GM12878 (cell line): ENCODE results near the gene NLRC5. TPM values are rescaled to one million over a fixed set of nuclear protein-coding genes. Genes with fewer than 3 reads are reported as not detected.
A peak's percentile ranks its signal among the peaks of the same experiment; 100 is the strongest.
"Not testable (repeated sequence)": the region's sequence is repeated elsewhere in the genome, so short reads cannot be mapped to it uniquely, and the experiment has no call there.

Experiments used
- ATAC-seq: fragments of 200-7000 bp; cut with Tn5 transposase; 3 replicates; pipeline ENCODE4 v1.9.1; 2020; ENCODE audit warnings: mild to moderate bottlenecking, moderate library complexity
- BruUV-seq: library from RNA; stranded (reverse); fragments of 400-500 nt; replicated peaks from 2 replicates; lab custom pipeline; 2021; lab: Mats Ljungman, UMichigan
- CTCF ChIA-PET: fragments of 300-600 bp; sonication (Branson Sonifier 250); formaldehyde crosslinking; extraction: SDS; loops from one replicate; lab custom pipeline; 2021; ENCODE audit warnings: inconsistent platforms; lab: Yijun Ruan, JAX
- POLR2A ChIA-PET: fragments of 350-600 bp; formaldehyde crosslinking; extraction: SDS; loops from one replicate; lab custom pipeline; 2021; ENCODE audit warnings: inconsistent platforms; lab: Charles Lee
- RAD21 ChIA-PET: fragments of 300-600 bp; sonication (Branson Sonifier 250); formaldehyde crosslinking; loops from one replicate; lab custom pipeline; 2023; ENCODE audit warnings: antibody characterized with exemption; ENCODE audit not compliant: unreplicated experiment; lab: Charles Lee
- SMC1A ChIA-PET: fragments of 300-600 bp; sonication (Branson Sonifier 250); formaldehyde crosslinking; loops from one replicate; lab custom pipeline; 2023; ENCODE audit not compliant: unreplicated experiment, uncharacterized antibody; lab: Charles Lee
- DNase-seq: peaks from one replicate; pipeline ENCODE4 v3.0.0-alpha.2; 2011; ENCODE audit warnings: low read depth, low spot score
- FAIRE-seq: peaks from 3 replicates; lab custom pipeline; 2011; peaks lifted over from hg19 to GRCh38; lab: Jason Lieb, UNC
- H2AFZ ChIP-seq: 2 replicates; pipeline ENCODE4 v1.6.0; 2011; ENCODE audit warnings: low read depth, low read length, control low read depth; ENCODE audit not compliant: control insufficient read depth
- H3K27ac ChIP-seq: 2 replicates; pipeline ENCODE4 v1.5.1; 2011; ENCODE audit warnings: control low read depth; ENCODE audit not compliant: control insufficient read depth, insufficient read depth
- H3K27me3 ChIP-seq, 2 experiments: replicated peaks in 1 of 2; 2 replicates each; pipeline versions ENCODE4 v1.6.0 to v1.6.1; 2011; ENCODE audit warnings: low read length in 1 of 2; ENCODE audit not compliant: control insufficient read depth in 2 of 2, insufficient read depth in 2 of 2
- H3K36me3 ChIP-seq, 2 experiments: 2 replicates each; pipeline ENCODE4 v1.5.1; 2011; ENCODE audit warnings: low read length in 1 of 2; ENCODE audit not compliant: control insufficient read depth in 2 of 2, insufficient read depth in 2 of 2
- H3K4me1 ChIP-seq: 2 replicates; pipeline ENCODE4 v1.6.1; 2011; ENCODE audit warnings: mild to moderate bottlenecking, low read length, moderate library complexity, mixed read lengths; ENCODE audit not compliant: control insufficient read depth, insufficient read depth
- H3K4me2 ChIP-seq: 2 replicates; pipeline ENCODE4 v1.6.0; 2011; ENCODE audit warnings: control low read depth; ENCODE audit not compliant: control insufficient read depth, insufficient read depth
- H3K4me3 ChIP-seq: fragments of 200-600 bp; sonication (generic); 2 replicates; pipeline ENCODE4 v1.5.1; 2016
- H3K79me2 ChIP-seq: 2 replicates; pipeline ENCODE4 v1.6.0; 2011; ENCODE audit warnings: low read length; ENCODE audit not compliant: control insufficient read depth, insufficient read depth
- H3K9ac ChIP-seq: 2 replicates; pipeline ENCODE4 v1.8.0; 2011; ENCODE audit warnings: low read length, control low read depth, mixed read lengths; ENCODE audit not compliant: control insufficient read depth, insufficient read depth
- H3K9me3 ChIP-seq: replicated peaks from 3 replicates; pipeline ENCODE4 v1.5.1; 2011; ENCODE audit warnings: mild to moderate bottlenecking, low read length; ENCODE audit not compliant: control insufficient read depth, insufficient read depth
- H4K20me1 ChIP-seq: 2 replicates; pipeline ENCODE4 v1.6.0; 2011; ENCODE audit not compliant: control insufficient read depth, insufficient read depth
- IKZF1 ChIP-seq: fragments of 450-650 bp; conservative IDR thresholded peaks from 2 replicates; pipeline ENCODE4 v1.6.1; 2017; ENCODE audit warnings: antibody characterized with exemption, mild to moderate bottlenecking
- IKZF2 ChIP-seq, 2 experiments: fragments of 450-650 bp; IDR thresholded peaks; 2 replicates each; pipeline ENCODE4 v1.6.1; 2017; ENCODE audit warnings: mild to moderate bottlenecking in 2 of 2, moderate library complexity in 2 of 2
- RCOR1 ChIP-seq: conservative IDR thresholded peaks from 2 replicates; pipeline ENCODE4 v1.6.1; 2012; ENCODE audit warnings: low read depth, low read length, improper control_type of control experiment
- WGBS: methylation state at CpG from one replicate; pipeline ENCODE4 v1.1.6; 2016; ENCODE audit warnings: low lambda C conversion rate; ENCODE audit not compliant: insufficient replicate concordance, insufficient coverage; ENCODE audit errors: missing lambda C conversion rate; 5-methylcytosine and 5-hydroxymethylcytosine counted together
- in situ Hi-C: fragments of 300-500 bp; cut with MboI; formaldehyde crosslinking; loops from 9 replicates; pipeline ENCODE4 v1.14.3; 2018; ENCODE audit warnings: mixed read lengths
- intact Hi-C: fragments of 100-400 bp; cut with micrococcal nuclease; formaldehyde crosslinking; loops from one replicate; pipeline ENCODE4 v1.14.2; 2022; ENCODE audit not compliant: unreplicated experiment
- polyA plus RNA-seq, 11 experiments: library from polyadenylated mRNA; depleted of rRNA in 4 of 11; unstranded in 6 of 11; stranded (reverse) in 5 of 11; fragments of >200 nt; fragmentation: Nextera tagmentation in 4 of 11; fragmentation: Illumina TruSeq in 1 of 11; extraction: Ambion mirVana in 4 of 11; extraction: Trizol in 1 of 11; gene quantifications; 1 replicate in 1 of 11; 2 replicates in 10 of 11; pipeline versions ENCODE4 v1.2.1 to v1.2.3, GENCODE V29; 2011 to 2016; ENCODE audit warnings: inconsistent platforms in 2 of 11, missing spikeins in 2 of 11, low read depth in 1 of 11
- total RNA-seq, 4 experiments: library from RNA; depleted of rRNA in 3 of 4; stranded (reverse); fragments of >200 nt in 3 of 4; fragmentation: Illumina TruSeq in 1 of 4; extraction: Trizol in 1 of 4; gene quantifications; 2 replicates each; pipeline versions ENCODE4 v1.2.1 to v1.2.3, GENCODE V29; 2013 to 2021

The NLRC5 gene
- total and polyA plus RNA-seq, 10 of the 15 experiments (the other 5 are each of a cell fraction or from before 2014, with no cell fraction given) = 13.1 to 105 (median 57.3) TPM

DNA sequence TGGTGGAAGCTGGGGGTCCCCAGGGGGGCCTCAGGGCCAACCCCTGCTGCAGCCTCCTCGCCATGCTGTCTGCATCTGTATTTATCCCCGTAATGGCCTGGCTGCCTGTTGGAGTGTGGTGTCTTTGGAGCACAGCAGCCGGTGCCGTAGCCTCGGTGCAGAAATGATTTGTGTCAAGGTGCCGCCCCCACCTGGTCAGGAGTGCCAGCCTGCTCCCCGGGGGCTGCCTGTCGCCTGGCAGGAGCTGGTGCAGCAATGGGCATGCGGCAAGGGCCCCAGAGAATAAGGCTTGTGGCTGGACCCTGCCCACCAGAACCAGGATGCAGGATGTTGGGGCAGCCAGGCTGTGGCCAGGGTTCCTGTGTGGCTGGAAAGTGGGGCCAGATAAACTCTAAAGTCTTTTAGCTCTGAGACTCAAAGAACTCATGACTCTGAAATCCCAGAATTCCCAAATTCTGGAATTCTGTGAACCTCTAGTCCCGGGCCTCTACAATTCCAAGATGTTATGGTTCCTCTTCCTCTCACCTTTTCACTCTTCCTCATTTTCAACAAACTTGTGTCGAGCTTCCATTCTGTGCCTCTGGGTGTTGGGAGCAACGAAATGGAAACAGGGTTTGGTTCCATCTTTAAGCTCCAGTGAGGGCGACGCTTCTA, 109.0 kb downstream of the NLRC5 start:
- intact Hi-C loops = no loop called here
- in situ Hi-C loops = no loop called here
- ChIA-PET RAD21 (interaction anchor here (0.5 kb wide), 1 partner anchor 82 kb away, joined by 3 read pairs; no protein-coding TSS in a partner anchor), CTCF (interaction anchor here (0.6 to 3.1 kb wide), 4 partner anchors 12 to 70 kb away, joined by 3 to 15 read pairs (median 4); no protein-coding TSS in a partner anchor), POLR2A (interaction anchor here (1.2 kb wide), 1 partner anchor 84 kb away, joined by 3 read pairs; no protein-coding TSS in a partner anchor), SMC1A (interaction anchor here (0.9 to 1.0 kb wide), 2 partner anchors 11 to 13 kb away, joined by 3 read pairs; no protein-coding TSS in a partner anchor)
- 19% methylated on average over 14 of the region's 14 CpGs for WGBS
- BruUV-seq = no TSS peak
- H3K9me3 ChIP-seq = no peaks in the 10 kb centered on the region
- ATAC-seq (no peak), DNase-seq (no peak), FAIRE-seq (no peak)
- no peaks in the 10 kb centered on the region for H3K79me2 ChIP-seq
- H3K27me3 ChIP-seq = no peaks in the 10 kb centered on the region; a peak in 2 of 4 replicates
- no peak overlapping the region for H3K27ac ChIP-seq
- H3K9ac ChIP-seq = no peak overlapping the region
- TF ChIP-seq IKZF1 = peak; percentile 78
- no peak for TF ChIP-seq RCOR1
- peak; percentile 64 to 79; a peak in 2 of 4 replicates for TF ChIP-seq IKZF2 (IDR thresholded peaks at IDR 0.05)
- H3K4me1 ChIP-seq = no peaks in the 10 kb centered on the region; the same call in 1 of the 2 replicates
- H3K36me3 ChIP-seq = no peaks in the 10 kb centered on the region
- H4K20me1 ChIP-seq = no peaks in the 10 kb centered on the region
- H3K4me3 ChIP-seq = no peak overlapping the region
- H3K4me2 ChIP-seq = no peak overlapping the region
- no peak overlapping the region for H2AFZ ChIP-seq

DNA sequence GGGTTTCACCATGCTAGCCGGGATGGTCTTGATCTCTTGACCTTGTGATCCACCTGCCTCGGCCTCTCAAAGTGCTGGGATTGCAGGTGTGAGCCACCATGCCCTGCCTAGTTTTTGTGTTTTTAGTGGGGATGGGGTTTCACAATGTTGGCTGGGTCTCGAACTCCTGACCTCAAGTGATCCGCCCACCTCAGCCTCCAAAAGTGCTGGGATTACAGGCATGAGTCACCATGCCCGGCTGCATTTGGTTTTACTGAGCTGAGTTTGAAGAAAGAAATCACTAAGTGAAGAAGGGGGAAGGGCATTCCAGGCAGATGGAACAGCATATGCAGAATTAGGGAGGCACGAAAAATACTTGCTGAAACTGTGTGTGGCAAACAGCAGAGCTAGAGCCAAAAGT, 110.6 kb downstream of the NLRC5 start:
- in situ Hi-C loops = not testable (repeated sequence)

More for the DNA sequence above, 110.6 kb downstream of the NLRC5 start:
- H2AFZ ChIP-seq, H3K4me1 ChIP-seq, H3K4me2 ChIP-seq, H3K27me3 ChIP-seq, H3K9me3 ChIP-seq, H3K27ac ChIP-seq, H4K20me1 ChIP-seq, H3K36me3 ChIP-seq, H3K79me2 ChIP-seq, ATAC-seq, H3K9ac ChIP-seq, H3K4me3 ChIP-seq, FAIRE-seq, intact Hi-C loops, BruUV-seq, DNase-seq: not testable (repeated sequence)
- ChIA-PET SMC1A (interaction anchor here (1.5 kb wide), 1 partner anchor 35 kb away, joined by 4 read pairs; no protein-coding TSS in a partner anchor), POLR2A (interaction anchor here (1.2 kb wide), 1 partner anchor 33 kb away, joined by 9 read pairs; no protein-coding TSS in a partner anchor), CTCF (interaction anchor here (1.1 to 3.1 kb wide), 4 partner anchors 8 to 27 kb away, joined by 3 to 18 read pairs (median 10); partner anchors contain the start of gene CPNE2), RAD21 (interaction anchor here (2.6 kb wide), 1 partner anchor 8 kb away, joined by 8 read pairs; the partner anchor contains the start of gene CPNE2)
- WGBS = 28% methylated on average over 6 of the region's 6 CpGs
